BLaER1 treated with 17β-estradiol and CSF1 and Interleukin-3, amounts not matched to agents 10 nM and 100 nM (cell line): ENCODE results near the gene GPX1.
"Not testable (repeated sequence)": the region's sequence is repeated elsewhere in the genome, so short reads cannot be mapped to it uniquely, and the experiment has no call there.

Experiments used
- H3K27ac ChIP-seq, 11 experiments: shearing (Covaris generic); formaldehyde crosslinking; 2 replicates each; pipeline ENCODE4 v1.8.1; 2022
- H3K27me3 ChIP-seq, 11 experiments: shearing (Covaris generic); formaldehyde crosslinking; 2 replicates each; pipeline ENCODE4 v1.8.1; 2022
- H3K36me3 ChIP-seq, 11 experiments: shearing (Covaris generic); formaldehyde crosslinking; 2 replicates each; pipeline ENCODE4 v1.8.1; 2022
- H3K4me1 ChIP-seq, 10 experiments: shearing (Covaris generic); formaldehyde crosslinking; 2 replicates each; pipeline ENCODE4 v1.8.1; 2022
- H3K4me2 ChIP-seq, 11 experiments: shearing (Covaris generic); formaldehyde crosslinking; 2 replicates each; pipeline ENCODE4 v1.8.1; 2022
- H3K4me3 ChIP-seq, 10 experiments: shearing (Covaris generic); formaldehyde crosslinking; 2 replicates each; pipeline ENCODE4 v1.8.1; 2022
- H3K9ac ChIP-seq, 11 experiments: shearing (Covaris generic); formaldehyde crosslinking; 2 replicates each; pipeline ENCODE4 v1.8.1; 2022
- H3K9me3 ChIP-seq, 11 experiments: shearing (Covaris generic); formaldehyde crosslinking; replicated peaks in 1 of 11; 2 replicates each; pipeline ENCODE4 v1.8.1; 2022
- H4K20me1 ChIP-seq, 11 experiments: shearing (Covaris generic); formaldehyde crosslinking; 2 replicates each; pipeline ENCODE4 v1.8.1; 2022
- Cebpa-rat ChIP-seq, 11 experiments: shearing (Covaris generic); IDR thresholded peaks; 2 replicates each; pipeline ENCODE4 v1.8.1; 2022

The GPX1 gene

GRCh38 chr3:49339941-49340800, 18.0 kb downstream of the GPX1 start, which contains the start of gene USP4:
USP4 (minus strand) TSS chr3:49340053; CDS start chr3:49340024, 29 bp downstream.
- Histone ChIP-seq H3K4me1 (peaks cover 59 to 82% (median 72%) of the 10 kb centered on the region in 10 experiments), H3K9me3 (no peaks in the 10 kb centered on the region), H4K20me1 (peaks cover 7 to 37% (median 27%) of the 10 kb centered on the region in 11 experiments; a peak in 17 of 22 replicates), H3K27ac (peak within 1 kb of the TSS; percentile 93 to 100 (median 97)), H3K4me3 (peak within 1 kb of the TSS; percentile 65 to 89 (median 82)), H3K27me3 (no peaks in the 10 kb centered on the region), H3K36me3 (peaks cover 24 to 36% (median 27%) of the 10 kb centered on the region in 11 experiments), H3K9ac (peak within 1 kb of the TSS; percentile 85 to 98 (median 91)), H3K4me2 (peak within 1 kb of the TSS; percentile 79 to 98 (median 88))
- no peak for TF ChIP-seq Cebpa-rat (IDR thresholded peaks at IDR 0.05)

GRCh38 chr3:49339581-49339940, 18.6 kb downstream of the GPX1 start:
- peaks cover 30 to 42% (median 33%) of the 10 kb centered on the region in 11 experiments for H3K36me3 ChIP-seq
- no peak for TF ChIP-seq Cebpa-rat (IDR thresholded peaks at IDR 0.05)
- H3K27ac ChIP-seq, result peak overlapping the region; percentile 93 to 100 (median 97)

GRCh38 chr3:49333916-49334633, 24.1 kb downstream of the GPX1 start:
- Histone ChIP-seq H3K27me3 (no peaks in the 10 kb centered on the region), H3K9me3 (no peaks in the 10 kb centered on the region), H3K36me3 (peaks cover 84 to 97% (median 88%) of the 10 kb centered on the region in 11 experiments), H3K4me2 (peak overlapping the region in 8 of 11 experiments; percentile 56 to 98 (median 78); a peak in 14 of 22 replicates), H3K4me1 (peaks cover 14 to 87% (median 53%) of the 10 kb centered on the region in 10 experiments), H4K20me1 (peaks cover 19 to 96% (median 51%) of the 10 kb centered on the region in 11 experiments; a peak in 17 of 22 replicates), H3K4me3 (peak overlapping the region in 1 of 10 experiments; percentile 6; a peak in 2 of 20 replicates), H3K27ac (peak overlapping the region; percentile 28 to 81 (median 64); a peak in 19 of 22 replicates), H3K9ac (peak overlapping the region in 5 of 11 experiments; percentile 11 to 69 (median 61); a peak in 8 of 22 replicates)
- TF ChIP-seq Cebpa-rat (IDR thresholded peaks at IDR 0.05), result no peak

More at GRCh38 chr3:49339581-49339940, 18.6 kb downstream of the GPX1 start:
- Histone ChIP-seq H3K4me1 (peaks cover 55 to 83% (median 71%) of the 10 kb centered on the region in 10 experiments), H3K4me3 (peak overlapping the region; percentile 65 to 89 (median 82)), H3K9me3 (no peaks in the 10 kb centered on the region), H3K27me3 (no peaks in the 10 kb centered on the region), H3K9ac (peak overlapping the region; percentile 85 to 98 (median 91)), H4K20me1 (peaks cover 7 to 43% (median 31%) of the 10 kb centered on the region in 11 experiments; a peak in 17 of 22 replicates), H3K4me2 (peak overlapping the region; percentile 79 to 98 (median 88))

- H3K4me2 ChIP-seq, result peak overlapping the region; percentile 3 to 98 (median 64); a peak in 20 of 22 replicates
- no peaks in the 10 kb centered on the region for H3K9me3 ChIP-seq
- peak in 9 of 11 experiments; percentile 39 to 80 (median 48); a peak in 7 of 22 replicates for TF ChIP-seq Cebpa-rat (IDR thresholded peaks at IDR 0.05)
- H3K9ac ChIP-seq, result peak overlapping the region in 10 of 11 experiments; percentile 11 to 70 (median 50); a peak in 15 of 22 replicates
- peaks cover 22 to 100% (median 61%) of the 10 kb centered on the region in 11 experiments; a peak in 18 of 22 replicates for H4K20me1 ChIP-seq
- H3K27me3 ChIP-seq, result no peaks in the 10 kb centered on the region
- H3K4me3 ChIP-seq, result peak overlapping the region in 5 of 10 experiments; percentile 6 to 45 (median 6); a peak in 7 of 20 replicates
- peaks cover 4 to 78% (median 44%) of the 10 kb centered on the region in 10 experiments for H3K4me1 ChIP-seq
- H3K27ac ChIP-seq, result peak overlapping the region; percentile 28 to 81 (median 65); a peak in 20 of 22 replicates
- H3K36me3 ChIP-seq, result peaks cover 94 to 100% (median 97%) of the 10 kb centered on the region in 11 experiments
Observed at GRCh38 chr3:49333091-49333490, 25.1 kb downstream of the GPX1 start.

GRCh38 chr3:49329186-49329585, 29.0 kb downstream of the GPX1 start:
- TF ChIP-seq Cebpa-rat (IDR thresholded peaks at IDR 0.05), result no peak
- H3K4me3 ChIP-seq, result no peak overlapping the region
- peaks cover 9 to 100% (median 60%) of the 10 kb centered on the region in 11 experiments; a peak in 19 of 22 replicates for H4K20me1 ChIP-seq
- H3K4me1 ChIP-seq, result peaks cover 0 to 40% (median 22%) of the 10 kb centered on the region in 10 experiments; a peak in 18 of 20 replicates
- H3K4me2 ChIP-seq, result no peak overlapping the region
- H3K27ac ChIP-seq, result no peak overlapping the region; a peak in 1 of 22 replicates
- H3K27me3 ChIP-seq, result no peaks in the 10 kb centered on the region
- no peak overlapping the region for H3K9ac ChIP-seq
- H3K9me3 ChIP-seq, result no peaks in the 10 kb centered on the region
- peaks cover 99 to 100% (median 100%) of the 10 kb centered on the region in 11 experiments for H3K36me3 ChIP-seq

- Histone ChIP-seq H3K4me1 (peaks cover 0 to 31% (median 14%) of the 10 kb centered on the region in 10 experiments; a peak in 18 of 20 replicates), H3K27ac (peak overlapping the region in 1 of 11 experiments; percentile 13; a peak in 1 of 22 replicates), H4K20me1 (peaks cover 9 to 100% (median 69%) of the 10 kb centered on the region in 11 experiments; a peak in 20 of 22 replicates), H3K36me3 (peaks cover 99 to 100% (median 100%) of the 10 kb centered on the region in 11 experiments)
- H3K4me2 ChIP-seq, H3K4me3 ChIP-seq, H3K27me3 ChIP-seq, H3K9me3 ChIP-seq, H3K9ac ChIP-seq: not testable (repeated sequence)
Observed at GRCh38 chr3:49328350-49328749, 29.8 kb downstream of the GPX1 start.

- no peak overlapping the region for H3K4me2 ChIP-seq
- no peak for TF ChIP-seq Cebpa-rat (IDR thresholded peaks at IDR 0.05)
- H3K9ac ChIP-seq, result no peak overlapping the region
- no peak overlapping the region for H3K4me3 ChIP-seq
- peaks cover 12 to 100% (median 76%) of the 10 kb centered on the region in 11 experiments; a peak in 20 of 22 replicates for H4K20me1 ChIP-seq
- H3K27ac ChIP-seq, result no peak overlapping the region
- no peaks in the 10 kb centered on the region for H3K27me3 ChIP-seq
- peaks cover 0 to 23% (median 5%) of the 10 kb centered on the region in 10 experiments; a peak in 15 of 20 replicates for H3K4me1 ChIP-seq
- H3K36me3 ChIP-seq, result peaks cover 100% of the 10 kb centered on the region in 11 experiments
- no peaks in the 10 kb centered on the region for H3K9me3 ChIP-seq
Observed at GRCh38 chr3:49327485-49327884, 30.7 kb downstream of the GPX1 start.

GRCh38 chr3:49324768-49325167, 33.4 kb downstream of the GPX1 start:
- no peaks in the 10 kb centered on the region for H3K27me3 ChIP-seq
- H3K4me1 ChIP-seq, result peaks cover 0 to 7% (median 0%) of the 10 kb centered on the region in 10 experiments; a peak in 3 of 20 replicates
- H3K36me3 ChIP-seq, result peaks cover 100% of the 10 kb centered on the region in 11 experiments

More at GRCh38 chr3:49324768-49325167, 33.4 kb downstream of the GPX1 start:
- Histone ChIP-seq H3K9me3 (no peaks in the 10 kb centered on the region), H3K27ac (no peak overlapping the region), H4K20me1 (peaks cover 22 to 100% (median 97%) of the 10 kb centered on the region in 11 experiments; a peak in 20 of 22 replicates), H3K9ac (peak overlapping the region in 1 of 11 experiments; percentile 28; a peak in 1 of 22 replicates), H3K4me3 (no peak overlapping the region), H3K4me2 (no peak overlapping the region)
- TF ChIP-seq Cebpa-rat (IDR thresholded peaks at IDR 0.05), result no peak
